GM10847 (cell line): ENCODE results near the gene SHROOM3.

Experiments
- POLR2A ChIP-seq: IDR thresholded peaks from 2 replicates; pipeline ENCODE4 v1.6.1; 2011; ENCODE audit not compliant: insufficient read length; ENCODE audit errors: extremely low read depth

The SHROOM3 gene

DNA sequence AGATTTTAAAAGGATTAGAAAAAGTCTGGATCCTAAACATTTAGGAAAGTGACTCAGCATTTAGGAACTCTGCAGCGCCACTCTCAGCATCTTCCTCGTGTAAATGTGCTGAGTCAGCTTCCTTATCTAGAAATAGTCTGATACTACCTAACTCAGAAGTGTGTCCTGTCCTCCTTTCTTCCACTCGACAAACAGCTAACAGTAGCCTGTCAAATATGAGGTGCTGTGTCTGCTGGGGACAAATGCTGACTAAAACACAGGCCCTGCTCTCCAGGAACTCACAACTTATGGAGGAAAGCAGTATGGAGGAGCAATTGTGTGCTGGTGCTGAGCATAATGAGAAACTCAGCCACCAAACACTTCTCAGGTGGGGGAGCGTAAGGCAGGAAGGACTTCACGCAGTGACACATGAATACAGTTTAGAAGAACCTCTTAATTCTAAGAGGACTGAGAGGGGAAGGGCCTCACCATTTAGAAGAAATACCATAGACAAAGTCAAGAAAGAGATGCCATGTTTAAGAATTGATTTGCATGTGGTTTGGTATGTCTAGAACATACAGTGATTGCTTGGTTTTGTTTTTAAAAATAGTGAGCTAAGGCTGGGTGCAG lies 337.6 kb downstream of the SHROOM3 start:
- TF ChIP-seq POLR2A = no peak

DNA sequence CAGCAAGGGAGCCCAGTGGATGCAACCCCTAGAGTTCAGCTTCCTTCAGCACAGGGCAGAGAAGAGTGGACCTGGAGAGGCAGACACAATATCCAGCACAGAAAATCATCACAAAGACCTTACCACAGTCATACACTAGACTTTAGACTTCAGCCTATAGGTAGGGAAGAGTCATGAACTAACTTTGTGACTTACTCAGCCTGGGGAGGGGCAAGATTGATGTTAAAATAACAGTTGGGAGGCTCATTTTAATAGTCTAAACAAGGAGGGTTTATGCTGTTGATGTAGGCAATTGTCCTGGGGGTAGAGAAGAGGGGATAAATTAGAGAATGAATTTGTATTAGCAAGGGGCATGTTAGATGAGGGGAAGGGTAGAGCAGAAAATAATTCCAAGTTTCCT lies 338.7 kb downstream of the SHROOM3 start:
- no peak for TF ChIP-seq POLR2A

DNA sequence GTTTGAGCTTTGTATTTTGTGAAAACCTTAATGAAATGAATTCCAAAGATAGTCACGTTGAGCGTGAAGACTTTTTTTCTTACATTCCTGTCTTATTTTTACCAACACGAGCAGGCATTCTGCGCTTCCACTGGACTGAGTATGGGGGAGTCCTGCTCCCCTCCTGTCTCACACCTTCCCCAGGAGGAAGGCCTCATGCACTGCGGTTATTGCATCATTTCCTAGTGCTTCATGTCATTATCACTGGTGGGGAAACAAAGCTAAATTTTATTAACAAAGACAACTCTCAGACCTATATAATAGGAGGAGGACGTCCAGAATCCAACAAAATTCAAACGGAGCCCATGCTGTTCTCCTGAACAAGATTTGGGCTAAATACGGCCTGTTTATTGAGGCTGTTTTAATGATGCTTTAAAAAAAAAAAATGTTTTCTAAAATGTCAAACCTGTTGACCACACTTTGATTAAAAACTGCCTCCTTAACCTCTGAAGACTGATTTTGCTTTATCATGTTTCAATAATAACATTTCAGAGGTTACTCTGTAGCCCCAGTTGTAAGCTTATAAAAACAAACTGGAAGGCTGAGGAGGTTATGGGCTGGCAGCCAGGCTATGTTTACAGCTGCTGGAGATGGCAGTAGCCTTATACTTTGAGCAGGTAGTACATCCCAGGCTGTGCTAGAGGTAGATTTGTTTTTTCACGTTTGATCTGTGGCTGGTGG lies 344.9 kb downstream of the SHROOM3 start:
- TF ChIP-seq POLR2A = no peak

DNA sequence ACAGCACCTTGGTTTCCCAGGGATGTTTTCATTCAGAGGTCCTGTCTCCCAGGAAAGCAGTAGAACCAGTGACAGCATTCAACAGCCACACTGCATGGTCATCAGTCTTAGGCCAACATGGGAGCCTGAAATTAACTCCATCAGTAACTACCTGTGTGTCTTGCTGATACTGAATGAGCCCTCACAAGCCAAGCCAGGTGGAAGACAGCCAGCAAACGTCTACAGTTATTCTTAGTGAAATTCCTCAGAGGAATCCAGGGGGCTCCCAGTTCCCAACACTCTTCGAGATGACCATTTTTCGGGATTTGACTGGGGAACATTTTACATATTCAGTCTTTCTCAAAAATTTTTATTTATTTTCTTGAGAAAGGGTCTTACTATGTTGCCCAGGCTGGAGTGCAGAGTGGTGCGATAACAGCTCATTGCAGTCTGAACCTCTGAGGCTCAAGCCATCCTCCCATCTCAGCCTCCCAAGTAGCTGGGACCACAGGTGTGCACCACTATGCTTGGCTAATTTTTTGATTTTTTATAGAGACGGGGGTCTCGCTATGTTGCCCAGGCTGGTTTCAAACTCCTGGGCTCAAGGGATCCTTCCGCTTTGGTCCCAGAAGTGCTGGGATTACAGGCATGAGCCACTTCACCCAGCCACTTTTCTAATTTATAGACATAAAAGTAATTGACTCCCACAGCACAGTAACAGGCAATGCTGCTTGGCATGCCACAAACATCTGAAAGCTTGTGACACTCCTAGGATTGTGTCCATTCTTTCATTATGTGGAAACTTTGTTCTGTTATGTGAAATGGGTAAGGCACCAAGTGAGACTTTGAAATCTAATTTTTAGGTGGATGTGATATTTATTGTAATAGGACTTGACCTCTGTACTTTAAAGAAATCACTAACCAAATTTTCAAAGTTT lies 346.0 kb downstream of the SHROOM3 start:
- TF ChIP-seq POLR2A = no peak

DNA sequence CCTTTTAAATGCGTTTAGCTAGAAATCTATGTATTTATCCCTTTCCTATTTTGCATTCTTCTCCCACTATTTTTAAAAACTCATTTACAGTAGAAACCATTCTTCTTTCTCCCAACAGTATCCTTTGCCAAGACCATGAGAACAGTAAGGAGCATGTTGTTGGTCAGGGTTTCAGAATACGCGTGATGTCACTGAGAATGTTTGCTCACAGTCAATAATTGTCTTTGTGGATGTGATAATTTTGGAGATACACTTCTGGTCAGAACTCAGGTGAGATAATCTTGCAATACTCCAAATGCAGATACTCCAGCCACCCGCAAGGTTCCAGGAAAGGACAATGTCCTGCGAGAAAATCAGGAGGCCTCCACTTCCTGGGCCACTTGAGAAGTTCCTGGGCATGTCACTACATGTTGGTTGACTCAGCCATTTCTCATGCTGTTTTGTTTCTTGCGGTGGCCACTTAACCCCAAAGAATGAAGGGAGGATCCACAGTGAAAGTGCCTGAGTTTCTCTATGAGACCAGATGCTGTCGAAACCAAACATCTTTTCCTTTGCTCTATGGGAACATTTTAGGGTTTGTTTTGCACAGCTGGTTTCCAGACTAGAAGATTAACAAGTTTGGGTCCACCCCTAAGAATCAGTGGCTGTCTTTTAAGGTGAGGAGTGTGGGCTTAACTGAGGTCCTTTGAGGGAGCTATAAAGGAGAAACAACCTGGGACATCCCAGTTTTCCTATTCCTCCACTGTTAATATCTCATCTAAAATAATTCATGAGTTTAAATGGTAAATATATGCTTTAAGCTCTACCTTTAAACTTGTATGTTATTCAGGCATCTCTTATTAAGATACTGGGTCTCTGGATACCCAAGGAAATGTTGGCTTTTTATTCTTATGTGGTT lies 346.9 kb downstream of the SHROOM3 start:
- TF ChIP-seq POLR2A = no peak

DNA sequence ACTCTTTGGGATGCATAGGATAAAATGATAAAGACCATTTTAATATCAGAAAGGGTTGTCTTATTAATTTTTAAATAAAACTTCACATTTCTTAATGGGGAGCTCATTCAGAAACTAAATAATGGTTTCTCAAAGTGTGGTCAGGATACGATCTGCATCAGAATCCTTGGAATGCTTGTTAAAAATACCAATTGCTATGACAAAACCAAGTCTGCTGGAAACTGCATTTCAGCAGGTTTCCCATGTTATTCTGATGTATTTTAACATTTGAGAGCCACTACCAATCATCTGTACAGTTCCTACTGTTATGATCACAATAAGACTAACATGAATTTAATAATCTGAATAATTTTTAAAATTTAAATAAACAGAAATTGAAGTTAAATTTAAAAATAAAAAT lies 347.8 kb downstream of the SHROOM3 start:
- TF ChIP-seq POLR2A = no peak

DNA sequence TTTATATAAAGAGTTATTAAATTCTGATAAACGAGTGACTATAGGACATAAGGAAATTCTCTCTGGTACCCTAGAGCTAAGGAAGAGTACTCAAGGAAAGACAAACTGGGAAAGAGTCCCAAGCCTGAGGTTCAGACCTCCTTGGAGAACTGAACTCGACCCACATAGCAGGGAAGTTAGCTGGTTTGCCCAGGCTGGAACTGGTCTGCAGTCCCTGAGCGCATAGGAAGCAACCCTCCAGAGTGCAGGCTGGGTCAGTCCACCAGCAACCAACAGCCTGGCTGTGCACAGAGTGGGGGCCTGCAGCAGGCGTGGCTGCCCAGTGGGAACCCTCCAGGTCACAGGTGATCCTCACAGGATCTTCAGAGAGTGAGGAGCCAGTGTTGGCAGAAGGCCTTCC lies 348.8 kb downstream of the SHROOM3 start:
- TF ChIP-seq POLR2A = no peak

DNA sequence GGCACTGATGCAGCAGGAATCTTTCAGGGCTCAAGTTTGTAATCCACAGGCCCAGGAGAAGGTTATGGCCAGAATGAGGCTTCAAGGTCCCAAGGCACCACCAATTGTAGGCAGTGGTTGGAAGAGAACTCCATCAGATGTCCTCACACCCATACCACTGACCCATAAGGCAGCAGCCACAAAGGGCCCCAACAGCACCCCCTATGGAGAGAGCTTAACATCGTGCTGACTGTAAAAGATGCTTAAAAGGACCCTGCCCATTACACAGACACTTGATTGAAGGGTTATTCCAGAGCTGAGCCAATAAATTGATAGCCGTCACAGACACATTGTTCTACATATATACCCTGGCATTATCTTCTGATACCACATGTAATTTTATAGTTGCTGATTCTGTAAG lies 349.2 kb downstream of the SHROOM3 start:
- TF ChIP-seq POLR2A = no peak

DNA sequence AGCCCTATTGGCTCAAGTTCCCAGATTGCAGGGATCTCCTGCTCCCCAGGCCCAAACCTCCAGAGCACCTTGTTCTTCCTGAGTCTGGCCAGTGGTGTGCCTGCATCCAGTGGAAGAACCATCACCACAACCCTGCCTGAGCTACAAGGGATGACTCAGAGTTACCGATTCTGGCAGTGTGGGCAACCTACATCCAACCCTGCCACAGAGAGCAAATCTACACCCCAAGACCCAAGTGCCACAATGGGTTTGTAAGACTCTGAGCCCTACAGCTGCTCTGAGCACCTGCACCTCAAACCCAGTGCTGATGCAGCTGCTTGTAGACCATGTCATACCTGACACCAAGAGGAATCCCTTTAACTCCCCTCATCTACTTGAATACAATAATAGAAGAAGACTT lies 352.9 kb downstream of the SHROOM3 start:
- TF ChIP-seq POLR2A = no peak

DNA sequence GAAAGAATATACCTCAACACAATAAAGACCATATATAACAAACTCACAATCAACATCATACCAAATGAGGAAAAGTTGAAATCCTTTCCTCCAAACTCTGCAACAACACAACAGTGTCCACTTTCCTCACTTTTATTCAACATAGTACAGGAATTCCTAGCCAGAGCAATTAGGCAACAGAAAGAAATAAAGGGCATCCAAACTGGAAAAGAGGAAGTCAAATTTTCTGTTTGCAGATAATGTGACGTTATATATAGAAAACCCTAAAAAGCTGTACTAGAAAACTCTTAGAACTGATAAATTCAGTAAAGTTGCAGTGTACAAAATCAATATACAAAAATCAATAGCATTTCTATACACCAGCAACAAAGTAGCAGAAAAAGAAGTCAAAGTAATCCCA lies 355.3 kb downstream of the SHROOM3 start:
- TF ChIP-seq POLR2A = no peak

DNA sequence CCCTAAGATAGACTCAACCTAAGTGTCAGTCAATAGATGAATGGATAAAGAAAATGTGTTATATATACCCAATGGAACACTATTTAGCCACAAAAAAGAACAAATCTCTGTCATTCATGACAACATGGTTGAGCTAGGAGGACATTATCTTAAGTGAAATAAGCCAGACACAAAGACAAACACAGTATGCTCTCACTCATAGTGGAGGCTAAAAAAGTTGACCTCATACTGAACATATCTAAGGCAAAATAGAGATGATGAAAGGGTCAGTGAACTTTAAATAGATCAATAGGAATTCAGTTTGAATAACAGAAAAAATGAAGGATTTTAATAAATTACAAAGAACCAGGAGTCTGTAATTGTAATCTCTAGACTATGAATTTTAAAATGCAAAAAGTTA lies 356.4 kb downstream of the SHROOM3 start:
- TF ChIP-seq POLR2A = no peak

DNA sequence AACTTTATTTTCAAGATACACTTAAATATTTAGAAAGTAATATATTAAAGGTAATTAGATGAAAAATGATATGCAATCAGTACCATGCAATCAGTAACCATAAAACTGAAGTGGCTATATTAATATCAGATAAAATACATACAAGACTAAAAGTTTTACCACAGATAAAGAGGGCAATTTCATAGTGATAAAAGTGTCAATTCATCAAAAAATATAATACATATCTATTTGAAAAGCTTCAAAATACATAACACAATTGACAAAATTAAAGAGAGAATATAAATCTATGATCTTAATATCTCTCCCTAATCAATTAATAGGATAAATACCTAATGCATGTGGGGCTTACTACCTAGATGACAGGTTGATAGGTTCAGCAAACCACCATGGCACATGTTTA lies 357.4 kb downstream of the SHROOM3 start:
- TF ChIP-seq POLR2A = no peak

DNA sequence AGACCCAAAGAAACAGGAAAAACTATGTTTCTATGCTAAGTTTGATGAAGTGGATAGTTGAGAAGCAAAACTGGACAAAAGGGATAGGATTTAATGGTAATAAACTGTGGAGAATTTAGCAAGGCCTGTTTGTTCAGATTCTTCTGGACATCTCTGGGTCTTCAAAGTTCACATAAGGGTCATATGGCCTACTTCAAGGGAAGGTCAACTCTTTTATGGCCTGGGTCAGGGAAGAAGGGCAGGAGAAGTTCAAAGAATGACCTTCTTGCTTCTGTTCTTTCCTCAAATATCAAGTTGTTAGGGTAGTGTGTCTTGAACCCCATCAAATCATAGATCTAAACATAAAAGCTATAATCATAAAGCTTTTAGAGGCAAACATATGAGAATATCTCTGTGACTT lies 360.2 kb downstream of the SHROOM3 start:
- TF ChIP-seq POLR2A = no peak

DNA sequence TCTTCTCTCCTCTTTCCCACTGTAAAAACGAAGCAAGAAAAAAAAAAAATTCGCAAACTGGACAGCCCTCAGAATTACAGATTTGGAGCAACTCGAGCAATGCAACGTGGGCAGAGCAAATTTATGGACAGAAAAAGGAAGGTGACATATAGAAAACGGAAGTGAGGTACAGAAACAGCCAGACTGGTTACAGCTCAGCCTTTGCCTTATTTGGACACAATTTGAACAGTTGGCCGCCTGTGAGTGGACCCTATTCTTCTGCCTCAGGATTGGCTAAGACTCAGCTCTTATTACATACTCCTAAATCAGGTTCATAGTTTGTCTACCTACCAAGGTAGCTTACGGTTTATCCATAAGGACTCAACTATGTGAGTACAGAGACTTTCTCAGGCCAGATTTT lies 364.1 kb downstream of the SHROOM3 start:
- TF ChIP-seq POLR2A = no peak

DNA sequence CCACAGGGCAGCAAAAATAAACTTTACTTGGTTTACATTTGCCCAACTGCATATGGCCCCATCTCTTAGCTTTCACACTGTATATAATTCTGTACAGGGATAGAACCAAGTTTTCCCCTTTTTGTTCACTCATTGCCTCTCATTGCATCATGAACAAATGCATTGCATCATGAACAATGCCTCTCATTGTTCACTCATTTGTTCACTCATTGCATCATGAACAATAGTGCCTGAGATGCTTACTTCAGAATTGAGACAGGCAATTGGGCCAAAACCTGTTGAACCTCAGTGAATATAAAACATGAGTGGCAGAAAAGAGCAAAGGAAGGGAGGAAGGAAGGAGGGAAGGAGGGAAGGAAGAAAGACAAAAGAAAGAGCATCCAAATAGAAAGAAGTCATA lies 364.7 kb downstream of the SHROOM3 start:
- TF ChIP-seq POLR2A = no peak

DNA sequence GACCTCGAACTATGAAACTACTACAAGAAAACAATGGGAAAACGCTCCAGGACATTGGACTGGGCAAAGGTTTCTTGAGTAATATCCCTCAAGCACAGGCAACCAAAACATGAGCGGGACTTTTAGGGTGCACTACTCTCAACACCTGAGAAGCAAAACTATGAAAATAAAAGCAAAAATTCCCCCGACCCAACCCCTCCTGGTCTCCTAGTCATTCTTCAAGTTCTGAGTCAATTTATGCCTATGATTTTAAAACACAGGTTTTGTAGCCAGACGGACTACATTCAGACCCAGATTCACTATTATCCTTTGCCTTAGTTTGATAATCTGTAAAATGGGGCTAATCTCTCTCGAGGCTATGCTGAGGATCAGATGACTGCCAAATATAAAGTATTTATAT lies 365.9 kb downstream of the SHROOM3 start:
- no peak for TF ChIP-seq POLR2A
